ENCODE data around the gene SMIM1. TPM values are rescaled to one million over a fixed set of nuclear protein-coding genes. Genes with fewer than 3 reads are reported as not detected.

SMIM1 gene
- total RNA-seq, 2 experiments from 2014 or later = 3.8 to 4.3 TPM

DNA sequence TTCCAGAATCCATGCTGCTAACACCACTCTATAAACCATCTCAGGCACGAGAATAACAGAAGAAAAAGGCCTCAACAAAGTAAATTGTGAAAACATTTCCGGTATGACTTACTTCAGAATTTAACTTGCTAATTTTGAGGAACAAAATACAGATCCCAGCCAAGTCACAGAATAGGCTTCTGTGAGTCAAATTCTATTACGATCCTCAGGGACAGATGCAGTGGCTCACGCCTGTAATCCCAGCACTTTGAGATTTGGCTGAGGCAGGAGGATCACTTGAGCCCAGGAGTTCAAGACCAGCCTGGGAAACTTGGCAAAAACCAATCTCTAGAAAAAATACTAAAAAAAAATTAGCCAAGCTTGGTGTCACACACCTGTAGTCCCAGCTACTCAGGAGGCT, 29.1 kb upstream of the SMIM1 start:
- H4K20me1 ChIP-seq (ENCODE audit: insufficient read depth, low read length) = no peaks in the 10 kb centered on the region
- no peak overlapping the region for H3K4me3 ChIP-seq (ENCODE audit: low read depth, low read length, poor library complexity, severe bottlenecking)
- no peaks in the 10 kb centered on the region for H3K4me1 ChIP-seq (ENCODE audit: insufficient read depth, low read length, poor library complexity, severe bottlenecking)
- no peak for DNase-seq (ENCODE audit: low spot score)
- H3K79me2 ChIP-seq (ENCODE audit: insufficient read depth, low read depth, low read length) = no peaks in the 10 kb centered on the region
- CTCF ChIA-PET (ENCODE audit: unreplicated experiment) = no interaction called here
- H3K36me3 ChIP-seq (ENCODE audit: insufficient read depth, low read length) = no peaks in the 10 kb centered on the region
- intact Hi-C loops (cut with micrococcal nuclease; ENCODE audit: unreplicated experiment) = no loop called here
- H3K9me2 ChIP-seq (ENCODE audit: insufficient read depth, low read length) = no peaks in the 10 kb centered on the region
- H2AFZ ChIP-seq (ENCODE audit: low read length) = no peak overlapping the region
- H3K27ac ChIP-seq (ENCODE audit: low read depth, low read length, poor library complexity, severe bottlenecking) = no peak overlapping the region
- H3K4me2 ChIP-seq (ENCODE audit: low read length) = no peak overlapping the region
- no peaks in the 10 kb centered on the region for H3K9me3 ChIP-seq (ENCODE audit: low read length)
- no peak for TF ChIP-seq EZH2phosphoT487 (IDR thresholded peaks at IDR 0.05; ENCODE audit: borderline replicate concordance, low read depth, low read length)
- TF ChIP-seq, protein P1, sequence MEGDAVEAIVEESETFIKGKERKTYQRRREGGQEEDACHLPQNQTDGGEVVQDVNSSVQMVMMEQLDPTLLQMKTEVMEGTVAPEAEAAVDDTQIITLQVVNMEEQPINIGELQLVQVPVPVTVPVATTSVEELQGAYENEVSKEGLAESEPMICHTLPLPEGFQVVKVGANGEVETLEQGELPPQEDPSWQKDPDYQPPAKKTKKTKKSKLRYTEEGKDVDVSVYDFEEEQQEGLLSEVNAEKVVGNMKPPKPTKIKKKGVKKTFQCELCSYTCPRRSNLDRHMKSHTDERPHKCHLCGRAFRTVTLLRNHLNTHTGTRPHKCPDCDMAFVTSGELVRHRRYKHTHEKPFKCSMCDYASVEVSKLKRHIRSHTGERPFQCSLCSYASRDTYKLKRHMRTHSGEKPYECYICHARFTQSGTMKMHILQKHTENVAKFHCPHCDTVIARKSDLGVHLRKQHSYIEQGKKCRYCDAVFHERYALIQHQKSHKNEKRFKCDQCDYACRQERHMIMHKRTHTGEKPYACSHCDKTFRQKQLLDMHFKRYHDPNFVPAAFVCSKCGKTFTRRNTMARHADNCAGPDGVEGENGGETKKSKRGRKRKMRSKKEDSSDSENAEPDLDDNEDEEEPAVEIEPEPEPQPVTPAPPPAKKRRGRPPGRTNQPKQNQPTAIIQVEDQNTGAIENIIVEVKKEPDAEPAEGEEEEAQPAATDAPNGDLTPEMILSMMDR (conservative IDR thresholded peaks at IDR 0.05; ENCODE audit: low read length) = no peak
- BruUV-seq (replicated peaks) = no TSS peak
- POLR2A ChIA-PET = no interaction called here

DNA sequence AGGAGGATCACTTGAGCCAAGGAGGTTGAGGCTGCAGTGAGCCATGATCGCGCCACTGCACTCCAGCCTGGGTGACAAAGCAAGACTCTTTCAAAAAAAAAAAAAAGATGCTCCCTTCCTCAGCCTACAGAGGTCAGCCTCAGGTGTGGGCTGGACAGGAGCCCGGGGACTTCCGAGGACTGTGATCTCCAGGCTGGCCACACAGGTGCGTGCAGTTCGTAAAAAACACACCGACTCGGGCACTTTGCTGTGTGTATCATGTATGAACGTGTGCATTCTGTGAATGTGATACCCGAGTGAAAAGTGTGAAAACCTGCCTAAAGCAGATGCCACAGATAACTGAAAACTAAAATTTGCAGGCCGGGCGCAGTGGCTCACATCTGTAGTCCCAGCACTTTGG, 28.7 kb upstream of the SMIM1 start:
- ChIA-PET CTCF (ENCODE audit: unreplicated experiment) (no interaction called here), POLR2A (no interaction called here)
- no peak for DNase-seq (ENCODE audit: low spot score)
- no peak overlapping the region for H2AFZ ChIP-seq (ENCODE audit: low read length)
- H4K20me1 ChIP-seq (ENCODE audit: insufficient read depth, low read length) = no peaks in the 10 kb centered on the region
- H3K4me3 ChIP-seq (ENCODE audit: low read depth, low read length, poor library complexity, severe bottlenecking) = no peak overlapping the region
- H3K79me2 ChIP-seq (ENCODE audit: insufficient read depth, low read depth, low read length) = no peaks in the 10 kb centered on the region
- no TSS peak for BruUV-seq (replicated peaks)
- no peaks in the 10 kb centered on the region for H3K4me1 ChIP-seq (ENCODE audit: insufficient read depth, low read length, poor library complexity, severe bottlenecking)
- TF ChIP-seq, protein P1 (conservative IDR thresholded peaks at IDR 0.05; ENCODE audit: low read length) = no peak
- no peak for TF ChIP-seq EZH2phosphoT487 (IDR thresholded peaks at IDR 0.05; ENCODE audit: borderline replicate concordance, low read depth, low read length)
- no peak overlapping the region for H3K27ac ChIP-seq (ENCODE audit: low read depth, low read length, poor library complexity, severe bottlenecking)
- no peak overlapping the region for H3K4me2 ChIP-seq (ENCODE audit: low read length)
- H3K36me3 ChIP-seq (ENCODE audit: insufficient read depth, low read length) = no peaks in the 10 kb centered on the region
- no peaks in the 10 kb centered on the region for H3K9me3 ChIP-seq (ENCODE audit: low read length)
- intact Hi-C loops (cut with micrococcal nuclease; ENCODE audit: unreplicated experiment) = no loop called here
- H3K9me2 ChIP-seq (ENCODE audit: insufficient read depth, low read length) = no peaks in the 10 kb centered on the region

DNA sequence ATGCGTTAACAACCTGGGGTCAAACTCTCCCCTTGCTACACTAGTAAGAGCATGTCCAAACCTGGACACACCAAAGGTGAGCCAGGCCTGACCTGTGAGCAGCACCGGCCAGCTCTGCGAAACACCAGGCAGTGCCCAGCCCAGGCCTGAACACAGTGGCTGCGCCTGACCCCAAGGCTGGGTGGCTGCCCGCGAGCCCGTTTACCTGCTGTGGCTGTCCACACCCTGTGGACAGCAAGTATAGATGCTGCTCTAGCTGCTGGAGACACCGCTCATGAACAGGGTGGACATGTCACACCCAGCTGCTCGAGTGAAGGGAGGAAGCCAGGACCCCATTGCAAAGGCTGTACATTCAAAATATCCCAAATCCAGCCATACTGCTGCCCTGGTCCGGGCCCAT, 27.9 kb upstream of the SMIM1 start:
- Histone ChIP-seq H3K27ac (ENCODE audit: low read depth, low read length, poor library complexity, severe bottlenecking) (no peak overlapping the region), H3K79me2 (ENCODE audit: insufficient read depth, low read depth, low read length) (no peaks in the 10 kb centered on the region), H3K4me2 (ENCODE audit: low read length) (no peak overlapping the region), H3K36me3 (ENCODE audit: insufficient read depth, low read length) (no peaks in the 10 kb centered on the region), H3K9me3 (ENCODE audit: low read length) (no peaks in the 10 kb centered on the region), H3K4me3 (ENCODE audit: low read depth, low read length, poor library complexity, severe bottlenecking) (no peak overlapping the region), H4K20me1 (ENCODE audit: insufficient read depth, low read length) (no peaks in the 10 kb centered on the region), H3K9me2 (ENCODE audit: insufficient read depth, low read length) (no peaks in the 10 kb centered on the region), H3K4me1 (ENCODE audit: insufficient read depth, low read length, poor library complexity, severe bottlenecking) (no peaks in the 10 kb centered on the region), H2AFZ (ENCODE audit: low read length) (no peak overlapping the region)
- BruUV-seq (replicated peaks) = no TSS peak
- ChIA-PET POLR2A (no interaction called here), CTCF (ENCODE audit: unreplicated experiment) (no interaction called here)
- no peak for DNase-seq (ENCODE audit: low spot score)
- intact Hi-C loops (cut with micrococcal nuclease; ENCODE audit: unreplicated experiment) = no loop called here
- TF ChIP-seq, protein P1 (conservative IDR thresholded peaks at IDR 0.05; ENCODE audit: low read length) = no peak

Data from OCI-LY7 (cell line).